ENCODE results near the gene CDHR5. TPM values are rescaled to one million over a fixed set of nuclear protein-coding genes. Genes with fewer than 3 reads are reported as not detected.
A peak's percentile ranks its signal among the peaks of the same experiment; 100 is the strongest.

The CDHR5 gene
- total RNA-seq, 5 donors from 2014 or later (not counting 1 experiment from before 2014, with no cell fraction given), result 0.26 to 0.29 TPM; not detected in 3

- H3K4me3 ChIP-seq (ENCODE audit: control insufficient read depth in 1 of 2, extremely low read depth in 1 of 2, low read length in 1 of 2), result no peak overlapping the region
- peaks cover 46 to 84% of the 10 kb centered on the region in 2 donors for H3K36me3 ChIP-seq (ENCODE audit: control insufficient read depth in 2 of 2, extremely low read depth in 1 of 2, insufficient read depth in 1 of 2, low read length in 1 of 2)
- no peaks in the 10 kb centered on the region for H3K27me3 Mint-ChIP-seq
- no peak overlapping the region for H3K4me3 Mint-ChIP-seq
- POLR2A ChIA-PET, result no interaction called here
- WGBS (ENCODE audit: insufficient coverage), result 96% methylated on average over 7 of the region's 13 CpGs
- H3K27ac ChIP-seq (ENCODE audit: low read length), result no peak overlapping the region
- no peaks in the 10 kb centered on the region for H3K27me3 ChIP-seq (replicated peaks in 1 of 2; ENCODE audit: control insufficient read depth in 2 of 2, extremely low read depth in 1 of 2, insufficient read depth in 2 of 2, low read length in 1 of 2)
- no peak overlapping the region for H3K27ac Mint-ChIP-seq
- no peak for DNase-seq
- H3K9me3 ChIP-seq, result no peaks in the 10 kb centered on the region
- no peaks in the 10 kb centered on the region for H3K4me1 ChIP-seq (ENCODE audit: control insufficient read depth in 1 of 2, extremely low read depth in 1 of 2, insufficient read depth in 2 of 2, low read length in 2 of 2)
- no peak for ATAC-seq (replicated peaks in 1 of 4)
- H3K4me1 Mint-ChIP-seq, result no peaks in the 10 kb centered on the region
- CTCF ChIA-PET, result interaction anchor here in 1 of 2 donors (0.6 kb wide), 1 partner anchor 66 kb away, joined by 3 read pairs; the partner anchor contains the start of gene LRRC56
- H3K36me3 Mint-ChIP-seq, result peaks cover 29% of the 10 kb centered on the region
- H3K9me3 Mint-ChIP-seq, result no peaks in the 10 kb centered on the region
Measured at GRCh38 chr11:603154-603553, 21.6 kb downstream of the CDHR5 start.

- ChIA-PET CTCF (interaction anchor here in 1 of 2 donors (0.7 kb wide), 1 partner anchor 1958 kb away, joined by 5 read pairs; no protein-coding TSS in a partner anchor), POLR2A (interaction anchor here in 1 of 2 donors (0.7 kb wide), 1 partner anchor 356 kb away, joined by 6 read pairs; no protein-coding TSS in a partner anchor)
- Histone ChIP-seq H3K27ac (ENCODE audit: low read length) (no peak overlapping the region), H3K4me3 (ENCODE audit: control insufficient read depth in 1 of 2, extremely low read depth in 1 of 2, low read length in 1 of 2) (no peak overlapping the region), H3K27me3 (replicated peaks in 1 of 2; ENCODE audit: control insufficient read depth in 2 of 2, extremely low read depth in 1 of 2, insufficient read depth in 2 of 2, low read length in 1 of 2) (no peaks in the 10 kb centered on the region), H3K36me3 (ENCODE audit: control insufficient read depth in 2 of 2, extremely low read depth in 1 of 2, insufficient read depth in 1 of 2, low read length in 1 of 2) (peaks cover 37 to 81% of the 10 kb centered on the region in 2 donors), H3K9me3 (no peaks in the 10 kb centered on the region), H3K4me1 (ENCODE audit: control insufficient read depth in 1 of 2, extremely low read depth in 1 of 2, insufficient read depth in 2 of 2, low read length in 2 of 2) (peaks cover 0 to under 1% of the 10 kb centered on the region in 2 experiments)
- Mint-ChIP-seq H3K27me3 (no peaks in the 10 kb centered on the region), H3K4me1 (no peaks in the 10 kb centered on the region), H3K36me3 (peaks cover 33% of the 10 kb centered on the region), H3K9me3 (no peaks in the 10 kb centered on the region), H3K27ac (no peak overlapping the region), H3K4me3 (no peak overlapping the region)
- DNase-seq, result no peak
- ATAC-seq (replicated peaks in 1 of 4), result no peak
- 96% methylated on average over 13 of the region's 23 CpGs for WGBS (ENCODE audit: insufficient coverage)
Measured at GRCh38 chr11:601573-602245, 23.0 kb downstream of the CDHR5 start.

GRCh38 chr11:598005-598680 lies 26.6 kb downstream of the CDHR5 start:
- ATAC-seq (replicated peaks in 1 of 4), result no peak
- WGBS (ENCODE audit: insufficient coverage), result 96% methylated on average over 22 of the region's 30 CpGs
- CTCF ChIA-PET, result no interaction called here

GRCh38 chr11:597166-597725 lies 27.5 kb downstream of the CDHR5 start:
- no peaks in the 10 kb centered on the region for H3K9me3 Mint-ChIP-seq
- ChIA-PET POLR2A (no interaction called here), CTCF (no interaction called here)
- Histone ChIP-seq H3K9me3 (no peaks in the 10 kb centered on the region), H3K36me3 (ENCODE audit: control insufficient read depth in 2 of 2, extremely low read depth in 1 of 2, insufficient read depth in 1 of 2, low read length in 1 of 2) (peaks cover 48 to 85% of the 10 kb centered on the region in 2 donors), H3K4me1 (ENCODE audit: control insufficient read depth in 1 of 2, extremely low read depth in 1 of 2, insufficient read depth in 2 of 2, low read length in 2 of 2) (peaks cover 0 to 11% of the 10 kb centered on the region in 2 experiments), H3K27me3 (replicated peaks in 1 of 2; ENCODE audit: control insufficient read depth in 2 of 2, extremely low read depth in 1 of 2, insufficient read depth in 2 of 2, low read length in 1 of 2) (no peaks in the 10 kb centered on the region), H3K27ac (ENCODE audit: low read length) (no peak overlapping the region), H3K4me3 (ENCODE audit: control insufficient read depth in 1 of 2, extremely low read depth in 1 of 2, low read length in 1 of 2) (no peak overlapping the region)
- peaks cover 31% of the 10 kb centered on the region for H3K36me3 Mint-ChIP-seq
- ATAC-seq (replicated peaks in 1 of 4) (peak in 2 of 4 experiments; percentile 24 to 28), DNase-seq (no peak)
- no peak overlapping the region for H3K4me3 Mint-ChIP-seq
- H3K27ac Mint-ChIP-seq, result peak overlapping the region in 1 of 2 donors; percentile 39
- H3K4me1 Mint-ChIP-seq, result peaks cover 0 to 9% (median 8%) of the 10 kb centered on the region in 3 donors
- H3K27me3 Mint-ChIP-seq, result no peaks in the 10 kb centered on the region
- WGBS (ENCODE audit: insufficient coverage), result 95% methylated on average over 21 of the region's 29 CpGs

More at GRCh38 chr11:598005-598680, 26.6 kb downstream of the CDHR5 start:
- Histone ChIP-seq H3K4me1 (ENCODE audit: control insufficient read depth in 1 of 2, extremely low read depth in 1 of 2, insufficient read depth in 2 of 2, low read length in 2 of 2) (peaks cover 0 to 11% of the 10 kb centered on the region in 2 experiments), H3K4me3 (ENCODE audit: control insufficient read depth in 1 of 2, extremely low read depth in 1 of 2, low read length in 1 of 2) (no peak overlapping the region), H3K36me3 (ENCODE audit: control insufficient read depth in 2 of 2, extremely low read depth in 1 of 2, insufficient read depth in 1 of 2, low read length in 1 of 2) (peaks cover 45 to 81% of the 10 kb centered on the region in 2 donors), H3K9me3 (no peaks in the 10 kb centered on the region), H3K27me3 (replicated peaks in 1 of 2; ENCODE audit: control insufficient read depth in 2 of 2, extremely low read depth in 1 of 2, insufficient read depth in 2 of 2, low read length in 1 of 2) (no peaks in the 10 kb centered on the region), H3K27ac (ENCODE audit: low read length) (no peak overlapping the region)
- H3K27me3 Mint-ChIP-seq, result no peaks in the 10 kb centered on the region
- H3K4me1 Mint-ChIP-seq, result peaks cover 0 to 9% (median 8%) of the 10 kb centered on the region in 3 donors
- H3K36me3 Mint-ChIP-seq, result peaks cover 25% of the 10 kb centered on the region
- no peaks in the 10 kb centered on the region for H3K9me3 Mint-ChIP-seq
- POLR2A ChIA-PET, result no interaction called here
- no peak for DNase-seq
- H3K4me3 Mint-ChIP-seq, result no peak overlapping the region
- no peak overlapping the region for H3K27ac Mint-ChIP-seq

GRCh38 chr11:596374-596773 lies 28.4 kb downstream of the CDHR5 start:
- ChIA-PET POLR2A (no interaction called here), CTCF (no interaction called here)
- Histone ChIP-seq H3K9me3 (no peaks in the 10 kb centered on the region), H3K27me3 (replicated peaks in 1 of 2; ENCODE audit: control insufficient read depth in 2 of 2, extremely low read depth in 1 of 2, insufficient read depth in 2 of 2, low read length in 1 of 2) (no peaks in the 10 kb centered on the region), H3K4me1 (ENCODE audit: control insufficient read depth in 1 of 2, extremely low read depth in 1 of 2, insufficient read depth in 2 of 2, low read length in 2 of 2) (peaks cover 0 to 11% of the 10 kb centered on the region in 2 experiments), H3K36me3 (ENCODE audit: control insufficient read depth in 2 of 2, extremely low read depth in 1 of 2, insufficient read depth in 1 of 2, low read length in 1 of 2) (peaks cover 43 to 82% of the 10 kb centered on the region in 2 donors), H3K27ac (ENCODE audit: low read length) (no peak overlapping the region), H3K4me3 (ENCODE audit: control insufficient read depth in 1 of 2, extremely low read depth in 1 of 2, low read length in 1 of 2) (no peak overlapping the region)
- H3K27ac Mint-ChIP-seq, result peak overlapping the region in 1 of 2 donors; percentile 75
- ATAC-seq (replicated peaks in 1 of 4) (peak in 1 of 4 experiments; percentile 36), DNase-seq (no peak)
- no peaks in the 10 kb centered on the region for H3K27me3 Mint-ChIP-seq
- peaks cover 28% of the 10 kb centered on the region for H3K36me3 Mint-ChIP-seq
- H3K9me3 Mint-ChIP-seq, result no peaks in the 10 kb centered on the region
- H3K4me1 Mint-ChIP-seq, result peaks cover 0 to 9% (median 8%) of the 10 kb centered on the region in 3 donors
- 76% methylated on average over 7 of the region's 10 CpGs for WGBS (ENCODE audit: insufficient coverage)
- H3K4me3 Mint-ChIP-seq, result no peak overlapping the region

GRCh38 chr11:595400-595799 lies 29.4 kb downstream of the CDHR5 start:
- H3K27ac ChIP-seq (ENCODE audit: low read length), result no peak overlapping the region
- H3K4me3 Mint-ChIP-seq, result no peak overlapping the region
- no peaks in the 10 kb centered on the region for H3K9me3 Mint-ChIP-seq
- DNase-seq (no peak), ATAC-seq (replicated peaks in 1 of 4) (no peak)
- H3K27me3 Mint-ChIP-seq, result no peaks in the 10 kb centered on the region
- H3K9me3 ChIP-seq, result no peaks in the 10 kb centered on the region
- peaks cover 36 to 85% of the 10 kb centered on the region in 2 donors for H3K36me3 ChIP-seq (ENCODE audit: control insufficient read depth in 2 of 2, extremely low read depth in 1 of 2, insufficient read depth in 1 of 2, low read length in 1 of 2)
- H3K27me3 ChIP-seq (replicated peaks in 1 of 2; ENCODE audit: control insufficient read depth in 2 of 2, extremely low read depth in 1 of 2, insufficient read depth in 2 of 2, low read length in 1 of 2), result no peaks in the 10 kb centered on the region
- H3K4me3 ChIP-seq (ENCODE audit: control insufficient read depth in 1 of 2, extremely low read depth in 1 of 2, low read length in 1 of 2), result no peak overlapping the region
- H3K4me1 ChIP-seq (ENCODE audit: control insufficient read depth in 1 of 2, extremely low read depth in 1 of 2, insufficient read depth in 2 of 2, low read length in 2 of 2), result peaks cover 0 to 11% of the 10 kb centered on the region in 2 experiments
- no peak overlapping the region for H3K27ac Mint-ChIP-seq
- H3K36me3 Mint-ChIP-seq, result peaks cover 26% of the 10 kb centered on the region
- CTCF ChIA-PET, result no interaction called here
- peaks cover 0 to 9% (median 8%) of the 10 kb centered on the region in 3 donors for H3K4me1 Mint-ChIP-seq
- 95% methylated on average over 6 of the region's 10 CpGs for WGBS (ENCODE audit: insufficient coverage)
- POLR2A ChIA-PET, result no interaction called here
